ENCODE data around the gene CTXND1. TPM values are rescaled to one million over a fixed set of nuclear protein-coding genes. Genes with fewer than 3 reads are reported as not detected.

The CTXND1 gene
- total RNA-seq, 2 donors from 2014 or later: not detected

GRCh38 chr15:80272987-80273386, 21.0 kb upstream of the CTXND1 start:
- Mint-ChIP-seq H3K36me3 (no peaks in the 10 kb centered on the region), H3K4me1 (ENCODE audit: low read depth in 2 of 2) (no peaks in the 10 kb centered on the region), H3K27ac (no peak overlapping the region), H3K4me3 (no peak overlapping the region), H3K27me3 (peaks cover 19 to 38% of the 10 kb centered on the region in 2 donors), H3K9me3 (no peaks in the 10 kb centered on the region)
- DNase-seq (ENCODE audit: low spot score): no peak
- ATAC-seq: no peak

- Mint-ChIP-seq H3K4me1 (ENCODE audit: low read depth in 2 of 2) (no peaks in the 10 kb centered on the region), H3K27me3 (peaks cover 23 to 51% of the 10 kb centered on the region in 2 donors), H3K9me3 (no peaks in the 10 kb centered on the region), H3K36me3 (no peaks in the 10 kb centered on the region), H3K4me3 (no peak overlapping the region), H3K27ac (no peak overlapping the region)
- DNase-seq (ENCODE audit: low spot score): no peak
- no peak for ATAC-seq
Measured at GRCh38 chr15:80270472-80270871, 18.5 kb upstream of the CTXND1 start.

GRCh38 chr15:80268101-80268500, 16.1 kb upstream of the CTXND1 start:
- Mint-ChIP-seq H3K4me3 (no peak overlapping the region), H3K27me3 (peaks cover 21 to 50% of the 10 kb centered on the region in 2 donors), H3K27ac (no peak overlapping the region), H3K36me3 (no peaks in the 10 kb centered on the region), H3K4me1 (ENCODE audit: low read depth in 2 of 2) (no peaks in the 10 kb centered on the region), H3K9me3 (no peaks in the 10 kb centered on the region)
- ATAC-seq (no peak), DNase-seq (ENCODE audit: low spot score) (no peak)

GRCh38 chr15:80267658-80268057, 15.6 kb upstream of the CTXND1 start:
- Mint-ChIP-seq H3K27me3 (peaks cover 20 to 50% of the 10 kb centered on the region in 2 donors), H3K4me1 (ENCODE audit: low read depth in 2 of 2) (no peaks in the 10 kb centered on the region), H3K9me3 (no peaks in the 10 kb centered on the region), H3K36me3 (no peaks in the 10 kb centered on the region), H3K4me3 (no peak overlapping the region), H3K27ac (no peak overlapping the region)
- no peak for ATAC-seq
- no peak for DNase-seq (ENCODE audit: low spot score)

GRCh38 chr15:80266745-80267144, 14.7 kb upstream of the CTXND1 start:
- ATAC-seq (no peak), DNase-seq (ENCODE audit: low spot score) (no peak)
- H3K4me1 Mint-ChIP-seq (ENCODE audit: low read depth in 2 of 2): no peaks in the 10 kb centered on the region
- H3K9me3 Mint-ChIP-seq: peaks cover 4% of the 10 kb centered on the region
- H3K36me3 Mint-ChIP-seq: no peaks in the 10 kb centered on the region
- H3K27me3 Mint-ChIP-seq: peaks cover 25 to 54% of the 10 kb centered on the region in 2 donors
- H3K27ac Mint-ChIP-seq: no peak overlapping the region
- H3K4me3 Mint-ChIP-seq: no peak overlapping the region

GRCh38 chr15:80266113-80266512, 14.1 kb upstream of the CTXND1 start:
- DNase-seq (ENCODE audit: low spot score): no peak
- H3K9me3 Mint-ChIP-seq: peaks cover 7% of the 10 kb centered on the region
- ATAC-seq: no peak
- H3K4me1 Mint-ChIP-seq (ENCODE audit: low read depth in 2 of 2): no peaks in the 10 kb centered on the region
- H3K4me3 Mint-ChIP-seq: no peak overlapping the region
- no peaks in the 10 kb centered on the region for H3K36me3 Mint-ChIP-seq
- H3K27me3 Mint-ChIP-seq: peaks cover 24 to 54% of the 10 kb centered on the region in 2 donors
- H3K27ac Mint-ChIP-seq: no peak overlapping the region

- H3K9me3 Mint-ChIP-seq: peaks cover 7% of the 10 kb centered on the region
- H3K27ac Mint-ChIP-seq: no peak overlapping the region
- H3K27me3 Mint-ChIP-seq: peaks cover 24 to 53% of the 10 kb centered on the region in 2 donors
- ATAC-seq: peak; percentile 4 to 29
- DNase-seq (ENCODE audit: low spot score): no peak
- H3K4me3 Mint-ChIP-seq: no peak overlapping the region
- no peaks in the 10 kb centered on the region for H3K36me3 Mint-ChIP-seq
- no peaks in the 10 kb centered on the region for H3K4me1 Mint-ChIP-seq (ENCODE audit: low read depth in 2 of 2)
Measured at GRCh38 chr15:80265021-80265420, 13.0 kb upstream of the CTXND1 start.

GRCh38 chr15:80264031-80264430, 12.0 kb upstream of the CTXND1 start:
- Mint-ChIP-seq H3K4me3 (no peak overlapping the region), H3K27me3 (peaks cover 31 to 55% of the 10 kb centered on the region in 2 donors), H3K27ac (no peak overlapping the region), H3K4me1 (ENCODE audit: low read depth in 2 of 2) (no peaks in the 10 kb centered on the region), H3K9me3 (peaks cover 7% of the 10 kb centered on the region), H3K36me3 (no peaks in the 10 kb centered on the region)
- DNase-seq (ENCODE audit: low spot score): no peak
- no peak for ATAC-seq

- Mint-ChIP-seq H3K4me3 (no peak overlapping the region), H3K27me3 (peaks cover 25 to 46% of the 10 kb centered on the region in 2 donors)
Measured at GRCh38 chr15:80260551-80260950, 8.5 kb upstream of the CTXND1 start.

GRCh38 chr15:80259942-80260510, 8.0 kb upstream of the CTXND1 start:
- no peak for ATAC-seq
- Mint-ChIP-seq H3K4me3 (no peak overlapping the region), H3K36me3 (no peaks in the 10 kb centered on the region), H3K27ac (no peak overlapping the region), H3K4me1 (ENCODE audit: low read depth in 2 of 2) (no peaks in the 10 kb centered on the region), H3K9me3 (peaks cover 7% of the 10 kb centered on the region), H3K27me3 (peaks cover 28 to 43% of the 10 kb centered on the region in 2 donors)
- no peak for DNase-seq (ENCODE audit: low spot score)

More at GRCh38 chr15:80260551-80260950, 8.5 kb upstream of the CTXND1 start:
- H3K4me1 Mint-ChIP-seq (ENCODE audit: low read depth in 2 of 2): no peaks in the 10 kb centered on the region
- no peak for DNase-seq (ENCODE audit: low spot score)
- no peak for ATAC-seq
- H3K36me3 Mint-ChIP-seq: no peaks in the 10 kb centered on the region
- peaks cover 7% of the 10 kb centered on the region for H3K9me3 Mint-ChIP-seq
- H3K27ac Mint-ChIP-seq: no peak overlapping the region

GRCh38 chr15:80251428-80252120, 439 bp downstream of the CTXND1 start:
- Mint-ChIP-seq H3K9me3 (no peaks in the 10 kb centered on the region), H3K36me3 (no peaks in the 10 kb centered on the region), H3K4me3 (no peak overlapping the region), H3K27ac (no peak overlapping the region), H3K27me3 (peaks cover 43 to 56% of the 10 kb centered on the region in 2 donors), H3K4me1 (ENCODE audit: low read depth in 2 of 2) (peaks cover 0 to 3% of the 10 kb centered on the region in 2 donors)
- DNase-seq (ENCODE audit: low spot score) (no peak), ATAC-seq (peak; percentile 32 to 33)

- no peak overlapping the region for H3K27ac Mint-ChIP-seq
- ATAC-seq (no peak), DNase-seq (ENCODE audit: low spot score) (no peak)
- H3K36me3 Mint-ChIP-seq: no peaks in the 10 kb centered on the region
- H3K9me3 Mint-ChIP-seq: no peaks in the 10 kb centered on the region
- H3K4me1 Mint-ChIP-seq (ENCODE audit: low read depth in 2 of 2): peaks cover 0 to 3% of the 10 kb centered on the region in 2 donors
- H3K27me3 Mint-ChIP-seq: peaks cover 47 to 60% of the 10 kb centered on the region in 2 donors
- no peak overlapping the region for H3K4me3 Mint-ChIP-seq
Measured at GRCh38 chr15:80250614-80251427, 1.2 kb downstream of the CTXND1 start.

- H3K9me3 Mint-ChIP-seq: no peaks in the 10 kb centered on the region
- ATAC-seq (no peak), DNase-seq (ENCODE audit: low spot score) (no peak)
Measured at GRCh38 chr15:80249973-80250372, 2.0 kb downstream of the CTXND1 start.

GRCh38 chr15:80247320-80247719, 4.7 kb downstream of the CTXND1 start:
- H3K27me3 Mint-ChIP-seq: peaks cover 45 to 47% of the 10 kb centered on the region in 2 donors

More at GRCh38 chr15:80249973-80250372, 2.0 kb downstream of the CTXND1 start:
- H3K4me3 Mint-ChIP-seq: no peak overlapping the region
- no peaks in the 10 kb centered on the region for H3K36me3 Mint-ChIP-seq
- no peak overlapping the region for H3K27ac Mint-ChIP-seq
- peaks cover 47 to 65% of the 10 kb centered on the region in 2 donors for H3K27me3 Mint-ChIP-seq
- peaks cover 0 to 3% of the 10 kb centered on the region in 2 donors for H3K4me1 Mint-ChIP-seq (ENCODE audit: low read depth in 2 of 2)

More at GRCh38 chr15:80247320-80247719, 4.7 kb downstream of the CTXND1 start:
- Mint-ChIP-seq H3K4me3 (no peak overlapping the region), H3K9me3 (no peaks in the 10 kb centered on the region), H3K27ac (no peak overlapping the region), H3K36me3 (no peaks in the 10 kb centered on the region), H3K4me1 (ENCODE audit: low read depth in 2 of 2) (peaks cover 0 to 2% of the 10 kb centered on the region in 2 donors)
- DNase-seq (ENCODE audit: low spot score) (no peak), ATAC-seq (no peak)
